Activated CD4-positive, alpha-beta T cell treated with anti-CD3 and anti-CD28 coated beads, Interleukin-2, amount 50 U/mL, for 1 hour (primary cell): ENCODE results near the gene PSME4.
"Not testable (repeated sequence)": the region's sequence is repeated elsewhere in the genome, so short reads cannot be mapped to it uniquely, and the experiment has no call there.

Source experiments
- DNase-seq: peaks from one replicate; pipeline ENCODE4 v3.0.0-alpha.2; 2020

The PSME4 gene

GRCh38 chr2:53886406-53887280 is 84.2 kb downstream of the PSME4 start:
- DNase-seq, result no peak

GRCh38 chr2:53884883-53885282 is 85.9 kb downstream of the PSME4 start:
- no peak for DNase-seq

GRCh38 chr2:53881986-53882385 is 88.8 kb downstream of the PSME4 start:
- no peak for DNase-seq

- no peak for DNase-seq
Measured at GRCh38 chr2:53881360-53881759, 89.4 kb downstream of the PSME4 start.

- DNase-seq, result no peak
Measured at GRCh38 chr2:53880756-53881155, 90.0 kb downstream of the PSME4 start.

GRCh38 chr2:53877556-53877955 is 93.2 kb downstream of the PSME4 start:
- DNase-seq, result no peak

GRCh38 chr2:53877112-53877511 is 93.7 kb downstream of the PSME4 start:
- no peak for DNase-seq

GRCh38 chr2:53874401-53874950 is 96.3 kb downstream of the PSME4 start:
- DNase-seq, result no peak

GRCh38 chr2:53867773-53868172 is 103.0 kb downstream of the PSME4 start:
- DNase-seq, result no peak

- DNase-seq, result no peak
Measured at GRCh38 chr2:53867169-53867568, 103.6 kb downstream of the PSME4 start.

GRCh38 chr2:53865962-53866361 is 104.8 kb downstream of the PSME4 start:
- no peak for DNase-seq

- DNase-seq, result no peak
Measured at GRCh38 chr2:53865264-53865663, 105.5 kb downstream of the PSME4 start.

- no peak for DNase-seq
Measured at GRCh38 chr2:53863538-53864227, 107.1 kb downstream of the PSME4 start.

GRCh38 chr2:53861824-53862223 is 109.0 kb downstream of the PSME4 start:
- no peak for DNase-seq

GRCh38 chr2:53859206-53860181 is 111.3 kb downstream of the PSME4 start, which contains the start of gene GPR75:
GPR75 (minus strand) TSS chr2:53859967; CDS start chr2:53854756, 5,211 bp downstream.
- DNase-seq, result no peak

- DNase-seq, result no peak
Measured at GRCh38 chr2:53856272-53856671, 114.5 kb downstream of the PSME4 start.

GRCh38 chr2:53854678-53855077 is 116.1 kb downstream of the PSME4 start:
- no peak for DNase-seq

- DNase-seq, result no peak
Measured at GRCh38 chr2:53852532-53852931, 118.3 kb downstream of the PSME4 start.

GRCh38 chr2:53851052-53851757 is 119.6 kb downstream of the PSME4 start:
- DNase-seq, result not testable (repeated sequence)

- DNase-seq, result no peak
Measured at GRCh38 chr2:53848062-53848461, 122.7 kb downstream of the PSME4 start.

- DNase-seq, result no peak
Measured at GRCh38 chr2:53843595-53843994, 127.2 kb downstream of the PSME4 start.

- no peak for DNase-seq
Measured at GRCh38 chr2:53842891-53843290, 127.9 kb downstream of the PSME4 start.
